CD4-positive, alpha-beta T cell treated with Interleukin-2 at 100 ng/mL for 4 hours (primary cell): ENCODE measurements around the gene KATNAL1.

Source experiments
- DNase-seq: peaks from one replicate; pipeline ENCODE4 v3.0.0-alpha.2; 2020; ENCODE audit warnings: low spot score

The KATNAL1 gene

GRCh38 chr13:30307194-30307970, at the start of gene KATNAL1:
Gene KATNAL1, minus strand, starts transcription at chr13:30307551. Its CDS starts 23,774 bp downstream, at chr13:30283777.
- peak; percentile 77 for DNase-seq

GRCh38 chr13:30355839-30356238, 48.5 kb upstream of the KATNAL1 start:
- no peak for DNase-seq

GRCh38 chr13:30355384-30355699, 48.0 kb upstream of the KATNAL1 start:
- peak; percentile 26 for DNase-seq

- no peak for DNase-seq
These were observed 47.4 kb upstream of the KATNAL1 start for GRCh38 chr13:30354493-30355383.

GRCh38 chr13:30353471-30354215, 46.3 kb upstream of the KATNAL1 start:
- no peak for DNase-seq

GRCh38 chr13:30353060-30353459, 45.7 kb upstream of the KATNAL1 start:
- DNase-seq = no peak

GRCh38 chr13:30352121-30352520, 44.8 kb upstream of the KATNAL1 start:
- no peak for DNase-seq

- DNase-seq = peak; percentile 47
These were observed 39.4 kb upstream of the KATNAL1 start for GRCh38 chr13:30346789-30347167.

- DNase-seq = peak; percentile 74
These were observed 38.9 kb upstream of the KATNAL1 start for GRCh38 chr13:30346153-30346788.

- DNase-seq = no peak
These were observed 38.2 kb upstream of the KATNAL1 start for GRCh38 chr13:30345426-30346100.

GRCh38 chr13:30341815-30342570, 34.6 kb upstream of the KATNAL1 start:
- DNase-seq = no peak

GRCh38 chr13:30340331-30341250, 33.2 kb upstream of the KATNAL1 start:
- no peak for DNase-seq

GRCh38 chr13:30339738-30340330, 32.5 kb upstream of the KATNAL1 start:
- no peak for DNase-seq

- DNase-seq = no peak
These were observed 31.6 kb upstream of the KATNAL1 start for GRCh38 chr13:30338952-30339351.

- DNase-seq = no peak
These were observed 31.0 kb upstream of the KATNAL1 start for GRCh38 chr13:30338331-30338851.

GRCh38 chr13:30337061-30337610, 29.8 kb upstream of the KATNAL1 start:
- DNase-seq = no peak

GRCh38 chr13:30334663-30335386, 27.5 kb upstream of the KATNAL1 start:
- DNase-seq = peak; percentile 64

- no peak for DNase-seq
These were observed 26.3 kb upstream of the KATNAL1 start for GRCh38 chr13:30333616-30334015.
